GM21367 (cell line): ENCODE results near the gene LLGL1.

Experiments used
- ATAC-seq: cut with Tn5 transposase; IDR thresholded peaks from one replicate; pipeline ENCODE4 v1.9.1; 2021; ENCODE audit not compliant: unreplicated experiment

Gene LLGL1

GRCh38 chr17:18267927-18268711 is 42.7 kb downstream of the LLGL1 start:
- ATAC-seq, result no peak

DNA sequence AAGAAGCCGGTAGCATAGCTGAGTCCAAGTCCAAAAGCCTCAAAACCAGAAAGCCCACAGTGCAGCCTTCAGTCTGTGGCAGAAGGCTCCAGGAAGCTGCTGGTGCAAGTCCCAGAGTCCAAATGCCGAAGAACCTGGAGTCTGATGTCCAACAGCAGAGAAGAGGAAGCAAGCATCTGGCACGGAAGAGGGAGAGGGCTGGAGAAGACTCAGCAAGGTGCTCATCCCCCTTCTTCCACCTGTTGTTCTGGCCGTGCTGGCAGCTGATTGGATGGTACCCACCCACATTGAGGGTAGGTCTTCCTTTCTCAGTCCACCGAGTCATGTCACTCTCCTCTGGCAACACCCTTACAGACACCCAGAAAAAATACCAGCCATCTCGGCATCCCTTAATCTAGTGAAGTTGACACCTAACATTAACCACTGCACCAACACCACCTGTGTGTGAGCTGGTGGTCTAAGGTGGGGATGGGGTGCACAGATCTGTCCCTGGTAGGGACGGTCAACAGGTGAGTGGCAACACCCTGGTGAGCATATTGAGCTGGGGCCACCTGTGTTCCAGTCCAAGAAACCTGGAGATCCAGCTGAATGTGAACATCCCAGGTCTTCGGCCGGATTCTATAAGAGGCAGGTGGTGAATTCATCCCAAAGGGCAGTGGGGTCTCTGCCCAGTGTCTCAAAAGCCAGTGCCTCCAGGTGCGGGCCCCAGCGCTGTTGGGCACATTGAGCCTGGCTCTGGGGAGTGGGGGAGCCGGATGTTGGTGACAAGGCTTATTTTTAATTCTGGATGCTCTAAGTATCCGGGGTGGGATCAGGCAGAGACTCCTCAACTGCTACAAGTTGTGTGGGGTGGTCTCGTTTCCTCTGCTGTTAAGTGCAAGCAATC is 44.9 kb downstream of the LLGL1 start:
- ATAC-seq, result no peak

DNA sequence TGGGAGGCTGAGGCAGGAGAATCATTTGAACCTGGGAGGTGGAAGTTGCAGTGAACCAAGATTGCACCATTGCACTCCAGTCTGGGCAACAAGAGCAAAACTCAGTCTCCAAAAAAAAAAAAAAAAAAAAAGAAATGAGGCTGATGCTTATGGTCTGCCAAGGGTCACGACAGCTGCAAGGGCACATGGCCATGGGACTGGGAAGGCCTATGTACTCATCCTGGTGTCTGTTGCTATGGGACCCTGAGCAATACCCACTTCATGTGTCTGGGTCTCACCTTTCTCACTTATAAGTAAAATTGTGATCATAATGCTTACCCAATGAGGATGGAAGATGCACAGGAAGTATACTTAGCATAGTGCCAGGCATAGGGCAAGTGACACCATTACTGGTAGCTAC is 51.6 kb downstream of the LLGL1 start:
- ATAC-seq, result no peak

DNA sequence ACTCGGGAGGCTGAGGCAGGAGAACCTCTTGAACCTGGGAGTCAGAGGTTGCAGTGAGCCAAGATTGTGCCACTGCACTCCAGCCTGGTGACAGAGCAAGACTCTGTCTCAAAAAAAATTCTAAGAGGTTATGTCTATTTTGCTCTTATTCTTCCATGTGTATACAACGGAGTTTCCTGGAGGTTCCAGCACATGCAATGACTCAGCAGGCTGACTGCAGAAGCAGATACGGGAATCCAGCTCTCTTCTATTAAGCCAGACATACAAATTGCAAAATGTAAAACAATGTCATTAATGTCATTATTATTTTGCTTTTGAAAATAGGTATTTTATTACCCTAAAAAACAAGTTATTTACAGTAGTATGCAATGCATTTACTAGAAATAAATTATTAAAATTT is 53.4 kb downstream of the LLGL1 start:
- ATAC-seq, result no peak

DNA sequence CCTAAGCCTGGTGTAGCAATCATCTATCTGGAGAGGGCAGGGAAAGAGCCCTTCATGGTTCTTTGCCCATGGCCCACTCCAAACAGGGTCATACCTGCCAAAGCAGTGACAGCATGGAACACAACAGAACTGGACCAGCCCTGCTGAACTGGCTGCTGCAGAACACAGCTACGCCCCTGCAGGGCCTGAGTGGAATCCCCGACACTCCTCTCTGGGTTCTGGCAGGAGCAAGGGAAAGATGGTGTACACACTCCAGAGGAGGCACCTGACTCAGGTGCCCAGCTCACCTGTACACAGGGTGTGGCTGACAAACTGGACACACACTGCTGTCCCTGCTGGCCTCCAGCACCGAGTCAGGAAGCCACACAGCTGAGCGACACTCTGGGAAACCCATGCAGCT is 54.8 kb downstream of the LLGL1 start:
- no peak for ATAC-seq

GRCh38 chr17:18280766-18281371 is 55.4 kb downstream of the LLGL1 start:
- no peak for ATAC-seq

DNA sequence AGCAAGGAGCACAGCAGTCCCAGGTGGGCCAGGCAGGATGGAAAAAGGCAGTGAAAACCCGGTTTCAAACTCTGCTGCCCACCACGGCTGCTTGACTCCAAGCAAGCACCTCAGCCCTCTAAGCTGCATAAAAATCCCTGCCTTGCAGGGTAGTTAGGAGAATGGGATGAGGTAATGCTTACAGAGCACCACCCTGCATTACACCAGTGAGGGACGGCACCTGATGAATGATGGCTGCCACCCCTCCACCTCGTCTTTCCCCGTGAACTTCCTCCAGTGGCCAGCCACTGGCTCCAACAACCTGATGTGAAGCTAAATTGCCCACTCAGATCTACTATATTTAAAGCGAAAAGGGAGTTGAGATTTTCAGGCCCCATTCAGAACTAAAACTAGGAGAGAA is 56.4 kb downstream of the LLGL1 start:
- ATAC-seq, result no peak

- no peak for ATAC-seq
These were observed 59.9 kb downstream of the LLGL1 start for GRCh38 chr17:18285296-18285695.

DNA sequence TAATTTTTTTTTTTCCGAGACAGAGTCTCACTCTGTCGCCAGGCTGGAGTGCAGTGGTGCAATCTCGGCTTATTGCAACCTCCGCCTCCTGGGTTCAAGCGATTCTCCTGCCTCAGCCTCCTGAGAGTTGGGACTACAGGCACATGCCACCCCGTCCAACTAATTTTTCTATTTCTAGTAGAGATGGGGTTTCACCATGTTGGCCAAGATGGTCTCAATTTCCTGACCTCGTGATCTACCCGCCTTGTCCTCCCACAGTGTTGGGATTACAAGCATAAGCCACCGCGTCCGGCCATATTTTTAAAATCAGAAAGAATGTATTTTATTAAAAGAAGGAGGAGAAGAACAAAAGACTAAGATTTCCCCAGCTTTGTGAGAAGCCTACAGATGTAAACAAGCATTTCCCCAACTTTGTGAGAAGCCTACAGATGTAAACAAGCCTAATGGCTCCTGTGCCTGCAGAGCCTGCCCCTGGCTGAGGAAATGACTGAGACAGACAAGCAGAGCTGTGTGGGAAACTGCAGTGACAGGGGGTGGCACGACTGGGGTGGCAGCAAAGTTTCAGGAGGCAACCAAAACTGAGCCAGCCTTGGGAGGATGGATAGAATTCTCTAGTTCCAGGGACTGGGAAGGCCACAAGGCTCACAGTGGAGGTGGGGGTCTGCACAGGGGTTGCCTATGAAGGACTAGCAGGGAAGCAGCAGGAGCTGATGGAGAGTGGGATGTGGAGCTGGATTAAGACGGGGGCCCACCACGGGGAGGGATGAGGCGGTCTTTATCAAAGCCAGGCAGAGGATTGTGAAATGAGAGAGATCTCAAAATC is 66.5 kb downstream of the LLGL1 start:
- no peak for ATAC-seq
